ENCODE data around the gene TTC32. TPM values are rescaled to one million over a fixed set of nuclear protein-coding genes. Genes with fewer than 3 reads are reported as not detected.
"Not testable (repeated sequence)": the region's sequence is repeated elsewhere in the genome, so short reads cannot be mapped to it uniquely, and the experiment has no call there.

The TTC32 gene
- total RNA-seq, 2 donors from 2014 or later, result 19.5 to 62.7 TPM

DNA sequence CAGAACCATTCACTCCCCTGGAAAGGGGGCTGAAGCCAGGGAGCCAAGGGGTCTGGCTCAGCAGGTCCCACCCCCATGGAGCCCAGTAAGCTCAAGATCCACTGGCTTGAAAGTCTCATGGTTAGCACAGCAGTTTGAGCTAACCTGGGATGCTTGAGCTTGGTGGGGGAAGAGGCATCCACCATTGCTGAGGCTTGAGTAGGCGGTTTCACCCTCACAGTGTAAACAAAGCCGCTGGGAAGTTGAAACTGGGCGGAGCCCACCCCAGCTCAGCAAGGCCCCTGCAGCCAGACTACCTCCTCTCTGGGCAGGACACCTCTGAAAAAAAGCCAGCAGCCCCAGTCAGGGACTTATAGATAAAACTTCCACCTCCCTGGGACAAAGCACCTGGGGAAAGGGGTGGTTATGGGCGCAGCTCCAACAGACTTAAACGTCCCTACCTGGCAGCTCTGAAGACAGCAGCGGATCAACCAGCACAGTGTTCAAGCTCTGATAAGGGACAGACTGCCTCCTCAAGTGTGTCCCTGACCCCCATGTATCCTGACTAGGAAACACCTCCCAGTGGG lies 14.7 kb upstream of the TTC32 start:
- Mint-ChIP-seq H3K9me3 (no peaks in the 10 kb centered on the region), H3K36me3 (ENCODE audit: low read depth) (peaks cover 20% of the 10 kb centered on the region), H3K4me3 (no peak overlapping the region), H3K27ac (no peak overlapping the region), H3K4me1 (no peaks in the 10 kb centered on the region), H3K27me3 (no peaks in the 10 kb centered on the region)
- ATAC-seq (replicated peaks), result no peak

DNA sequence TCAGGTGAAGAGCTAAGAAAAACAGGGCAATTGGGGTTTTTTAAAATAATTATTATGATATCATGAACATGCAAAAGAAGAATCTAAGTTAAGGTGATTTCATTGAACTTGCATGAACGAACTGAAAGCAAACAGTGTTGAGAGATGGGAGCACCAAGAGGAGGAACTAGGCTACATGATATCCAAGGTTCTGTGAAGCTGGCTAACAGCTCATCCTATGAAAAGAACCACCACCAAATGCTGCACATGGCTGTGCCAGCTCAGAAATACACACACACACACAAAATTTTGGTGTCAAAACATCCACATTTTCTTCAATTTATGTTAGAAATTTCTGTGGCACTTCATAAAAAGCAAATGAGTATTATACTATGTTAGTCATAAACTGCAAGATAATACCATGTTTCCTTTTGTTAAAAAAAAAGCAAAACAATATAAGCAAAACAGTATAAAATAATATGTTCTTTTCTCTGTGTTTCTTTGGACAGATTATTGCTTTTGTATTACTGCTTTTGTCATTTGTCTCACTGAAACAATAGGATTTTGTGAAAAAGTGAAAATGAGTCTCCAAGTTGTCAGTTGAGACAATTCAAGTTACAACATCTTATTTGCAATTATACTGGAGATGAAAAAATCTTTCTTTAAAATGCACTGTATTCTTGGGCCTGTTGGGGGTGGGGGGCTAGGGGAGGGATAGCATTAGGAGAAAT lies 12.6 kb upstream of the TTC32 start:
- no peaks in the 10 kb centered on the region for H3K4me1 Mint-ChIP-seq
- no peaks in the 10 kb centered on the region for H3K27me3 Mint-ChIP-seq
- no peak overlapping the region for H3K4me3 Mint-ChIP-seq
- no peak overlapping the region for H3K27ac Mint-ChIP-seq
- H3K9me3 Mint-ChIP-seq, result no peaks in the 10 kb centered on the region
- peaks cover 14% of the 10 kb centered on the region for H3K36me3 Mint-ChIP-seq (ENCODE audit: low read depth)
- ATAC-seq (replicated peaks), result no peak

- Mint-ChIP-seq H3K4me1 (no peaks in the 10 kb centered on the region), H3K27me3 (no peaks in the 10 kb centered on the region)
These were observed 10.2 kb upstream of the TTC32 start for GRCh38 chr2:19911808-19912509.

DNA sequence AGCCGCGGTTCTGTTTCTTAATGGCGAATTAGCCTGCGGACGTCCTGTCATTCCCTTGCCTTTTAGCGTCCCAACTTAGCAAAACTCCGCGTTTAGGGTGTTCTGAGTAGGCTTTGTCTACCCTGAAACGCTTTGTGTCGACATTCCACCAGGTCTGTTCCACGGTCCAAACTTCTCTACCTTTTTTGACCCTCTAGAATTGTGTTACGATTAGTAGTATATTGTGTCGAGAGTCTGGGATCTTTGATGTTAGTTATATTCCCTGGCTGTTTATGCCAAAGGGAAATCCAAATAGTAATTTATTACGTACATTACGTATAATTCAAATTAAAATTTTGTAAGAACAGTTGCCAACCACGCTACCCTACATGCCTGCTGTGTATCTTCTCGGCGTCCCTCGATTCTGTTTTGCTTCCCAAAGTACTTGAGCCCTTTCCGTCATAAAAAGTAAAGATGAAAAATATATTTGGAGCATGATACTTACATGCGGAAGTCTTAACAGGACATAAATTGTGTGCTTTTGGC lies 495 bp upstream of the TTC32 start:
- no peak for ATAC-seq (replicated peaks)
- peak overlapping the region; percentile 95 for H3K27ac Mint-ChIP-seq
- H3K27me3 Mint-ChIP-seq, result no peaks in the 10 kb centered on the region
- H3K4me3 Mint-ChIP-seq, result peak overlapping the region; percentile 93
- peaks cover 44% of the 10 kb centered on the region for H3K36me3 Mint-ChIP-seq (ENCODE audit: low read depth)
- no peaks in the 10 kb centered on the region for H3K9me3 Mint-ChIP-seq
- peaks cover 26% of the 10 kb centered on the region for H3K4me1 Mint-ChIP-seq

More at GRCh38 chr2:19911808-19912509, 10.2 kb upstream of the TTC32 start:
- ATAC-seq (replicated peaks), result no peak
- no peaks in the 10 kb centered on the region for H3K36me3 Mint-ChIP-seq (ENCODE audit: low read depth)
- H3K9me3 Mint-ChIP-seq, result no peaks in the 10 kb centered on the region
- no peak overlapping the region for H3K4me3 Mint-ChIP-seq
- H3K27ac Mint-ChIP-seq, result no peak overlapping the region

DNA sequence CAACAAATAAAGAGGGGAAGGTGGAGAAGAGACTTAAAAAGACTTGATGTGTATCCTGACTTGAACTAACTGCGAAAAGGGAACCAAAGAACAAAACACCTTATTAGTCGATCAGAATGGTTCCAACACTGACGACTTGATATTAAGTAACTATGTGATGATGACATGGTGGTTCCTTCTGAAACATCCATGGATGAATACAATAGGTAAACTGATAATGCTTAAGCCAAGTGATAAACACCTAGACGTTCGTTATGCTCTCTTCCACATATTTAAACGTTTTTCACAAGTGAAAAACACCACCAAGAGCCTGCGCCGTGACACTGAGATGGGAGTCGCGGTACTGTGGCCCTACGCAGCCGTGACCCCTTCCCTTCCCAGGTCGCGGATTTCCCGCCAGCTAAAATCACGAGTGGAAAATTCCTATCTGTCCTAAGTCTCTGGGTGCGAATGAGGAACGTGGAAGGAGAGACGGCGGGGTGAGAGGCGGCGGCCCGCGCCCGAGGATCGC lies 797 bp downstream of the TTC32 start:
- peaks cover 52% of the 10 kb centered on the region for H3K36me3 Mint-ChIP-seq (ENCODE audit: low read depth)
- H3K27me3 Mint-ChIP-seq, result no peaks in the 10 kb centered on the region
- peak overlapping the region; percentile 93 for H3K4me3 Mint-ChIP-seq
- H3K27ac Mint-ChIP-seq, result peak overlapping the region; percentile 95
- H3K9me3 Mint-ChIP-seq, result no peaks in the 10 kb centered on the region
- peaks cover 28% of the 10 kb centered on the region for H3K4me1 Mint-ChIP-seq
- ATAC-seq (replicated peaks), result peak; percentile 1

GRCh38 chr2:19899985-19900930 lies 1.5 kb downstream of the TTC32 start:
- peaks cover 32% of the 10 kb centered on the region for H3K4me1 Mint-ChIP-seq
- no peaks in the 10 kb centered on the region for H3K27me3 Mint-ChIP-seq
- H3K36me3 Mint-ChIP-seq (ENCODE audit: low read depth), result peaks cover 56% of the 10 kb centered on the region
- no peaks in the 10 kb centered on the region for H3K9me3 Mint-ChIP-seq
- peak overlapping the region; percentile 93 for H3K4me3 Mint-ChIP-seq
- peak; percentile 18 for ATAC-seq (replicated peaks)
- peak overlapping the region; percentile 95 for H3K27ac Mint-ChIP-seq

GRCh38 chr2:19898592-19899329 lies 3.0 kb downstream of the TTC32 start:
- Mint-ChIP-seq H3K4me3 (peak overlapping the region; percentile 54), H3K9me3 (no peaks in the 10 kb centered on the region), H3K27me3 (no peaks in the 10 kb centered on the region), H3K36me3 (ENCODE audit: low read depth) (peaks cover 56% of the 10 kb centered on the region), H3K27ac (no peak overlapping the region), H3K4me1 (peaks cover 37% of the 10 kb centered on the region)
- ATAC-seq (replicated peaks), result no peak

GRCh38 chr2:19897623-19898245 lies 4.0 kb downstream of the TTC32 start:
- Mint-ChIP-seq H3K27me3 (no peaks in the 10 kb centered on the region), H3K4me1 (peaks cover 33% of the 10 kb centered on the region), H3K36me3 (ENCODE audit: low read depth) (peaks cover 57% of the 10 kb centered on the region), H3K4me3 (peak overlapping the region; percentile 54), H3K27ac (no peak overlapping the region), H3K9me3 (no peaks in the 10 kb centered on the region)
- no peak for ATAC-seq (replicated peaks)

DNA sequence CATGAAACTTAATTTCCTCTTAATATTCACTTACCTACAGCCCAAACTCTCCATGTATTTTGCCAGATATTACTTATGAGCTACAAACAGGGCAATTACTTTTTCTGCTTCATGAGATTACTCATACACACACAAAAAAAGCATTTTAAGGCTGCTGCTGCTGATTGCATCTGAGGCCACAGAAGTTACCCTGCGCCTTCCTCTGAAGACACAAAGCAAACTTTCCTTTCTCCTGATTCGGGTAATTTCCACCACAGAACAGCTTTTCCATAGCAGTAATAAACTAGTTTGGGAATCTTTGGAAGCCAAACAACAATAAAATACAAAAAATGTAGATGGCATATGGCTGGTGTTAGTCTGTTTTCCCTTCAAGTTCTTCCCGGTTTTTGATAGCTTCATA lies 6.2 kb downstream of the TTC32 start:
- peak; percentile 23 for ATAC-seq (replicated peaks)
- H3K27ac Mint-ChIP-seq, result peak overlapping the region; percentile 71
- peaks cover 41% of the 10 kb centered on the region for H3K36me3 Mint-ChIP-seq (ENCODE audit: low read depth)
- H3K4me1 Mint-ChIP-seq, result peaks cover 36% of the 10 kb centered on the region
- H3K4me3 Mint-ChIP-seq, result peak overlapping the region; percentile 55
- no peaks in the 10 kb centered on the region for H3K9me3 Mint-ChIP-seq
- H3K27me3 Mint-ChIP-seq, result no peaks in the 10 kb centered on the region

DNA sequence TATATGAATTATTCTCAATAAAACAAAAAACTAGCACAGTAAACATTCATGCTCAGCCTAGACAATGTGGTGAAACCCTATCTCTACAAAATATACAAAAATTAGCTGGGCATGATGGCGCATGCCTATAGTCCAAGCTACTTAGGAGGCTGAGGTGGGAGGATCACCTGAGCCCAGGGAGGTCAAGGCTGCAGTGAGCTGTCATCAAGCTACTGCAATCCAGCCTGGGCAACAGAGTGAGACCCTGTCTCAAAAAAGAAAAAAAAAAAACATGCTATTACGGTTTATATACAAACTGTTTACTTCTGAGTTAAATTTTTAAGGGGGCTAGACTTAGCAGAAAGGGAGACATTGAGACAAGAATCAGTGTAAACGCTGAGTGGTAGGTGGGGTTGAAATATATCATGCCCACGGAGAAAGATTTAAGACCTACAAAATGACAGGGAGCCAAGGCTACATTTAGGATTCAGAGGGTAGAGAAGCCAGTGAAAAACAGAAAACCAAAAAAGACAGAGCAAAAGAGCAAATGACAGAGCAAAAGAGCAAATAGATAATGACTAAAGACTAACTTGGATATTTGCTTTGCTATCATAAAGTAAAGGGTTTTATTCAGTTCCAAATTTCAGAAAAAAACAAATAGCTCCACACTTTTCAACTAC lies 7.5 kb downstream of the TTC32 start:
- Mint-ChIP-seq H3K9me3 (no peaks in the 10 kb centered on the region), H3K27ac (peak overlapping the region; percentile 18), H3K4me3 (peak overlapping the region; percentile 55), H3K4me1 (peaks cover 39% of the 10 kb centered on the region), H3K27me3 (no peaks in the 10 kb centered on the region), H3K36me3 (ENCODE audit: low read depth) (peaks cover 34% of the 10 kb centered on the region)
- peak; percentile 4 for ATAC-seq (replicated peaks)

- H3K9me3 Mint-ChIP-seq, result no peaks in the 10 kb centered on the region
- peaks cover 36% of the 10 kb centered on the region for H3K4me1 Mint-ChIP-seq
- H3K27me3 Mint-ChIP-seq, result no peaks in the 10 kb centered on the region
- peaks cover 34% of the 10 kb centered on the region for H3K36me3 Mint-ChIP-seq (ENCODE audit: low read depth)
- ATAC-seq (replicated peaks), result peak; percentile 78
- peak overlapping the region; percentile 18 for H3K27ac Mint-ChIP-seq
- H3K4me3 Mint-ChIP-seq, result peak overlapping the region; percentile 55
These were observed 8.2 kb downstream of the TTC32 start for GRCh38 chr2:19893520-19894133.

DNA sequence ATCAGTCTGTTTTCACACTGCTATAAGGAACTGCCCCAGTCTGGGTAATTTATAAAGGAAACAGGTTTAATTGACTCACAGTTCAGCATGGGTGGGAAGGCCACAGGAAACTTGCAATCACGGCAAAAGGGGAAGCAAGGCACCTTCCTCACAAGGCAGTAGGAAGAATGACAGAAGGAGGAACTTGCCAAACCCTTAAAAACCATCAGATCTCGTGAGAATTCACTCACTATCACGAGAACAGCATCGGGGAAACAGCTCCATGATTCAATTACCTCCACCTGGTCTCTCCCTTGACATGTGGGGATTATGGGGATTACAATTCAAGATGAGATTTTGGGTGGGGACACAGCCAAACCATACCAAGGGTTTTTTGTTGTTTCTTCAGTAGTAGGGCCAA lies 9.8 kb downstream of the TTC32 start:
- Mint-ChIP-seq H3K4me1 (peaks cover 29% of the 10 kb centered on the region), H3K36me3 (ENCODE audit: low read depth) (peaks cover 21% of the 10 kb centered on the region)
- not testable (repeated sequence) for ATAC-seq (replicated peaks); H3K9me3 Mint-ChIP-seq; H3K27me3 Mint-ChIP-seq; H3K4me3 Mint-ChIP-seq; H3K27ac Mint-ChIP-seq

Data from activated T-helper 17 cell treated with anti-CD3 and anti-CD28 coated beads, Interleukin-2, amount 50 U/mL, for 72 hours (primary cell).